T-cell (primary cell): Measurements from ENCODE around the gene PRKD1. TPM values are rescaled to one million over a fixed set of nuclear protein-coding genes. Genes with fewer than 3 reads are reported as not detected.

Experiments used
- ATAC-seq, 4 experiments: fragments of 200-7000 bp in 3 of 4; fragments of 150-1000 bp in 1 of 4; cut with Tn5 transposase; replicated peaks in 1 of 4; 1 replicate in 3 of 4; 2 replicates in 1 of 4; pipeline ENCODE4 v1.10.0; 2021; ENCODE audit warnings: moderate library complexity in 3 of 4, mild to moderate bottlenecking in 2 of 4, moderate number of reproducible peaks in 1 of 4
- CTCF ChIA-PET, 2 donors: fragments of 300-600 bp; sonication (Branson Sonifier 250); formaldehyde crosslinking; loops; one replicate each; lab custom pipeline; 2022; ENCODE audit warnings: antibody characterized with exemption in 2 of 2; lab: Charles Lee
- POLR2A ChIA-PET, 2 donors: fragments of 300-600 bp; sonication (Branson Sonifier 250); formaldehyde crosslinking; loops; one replicate each; lab custom pipeline; 2022; ENCODE audit warnings: antibody characterized with exemption in 2 of 2; lab: Charles Lee
- DNase-seq, 35 experiments: peaks; one replicate each; pipeline versions ENCODE4 v3.0.0 to v3.0.0-alpha.2; 2013 to 2023
- H3K27ac ChIP-seq: one replicate; pipeline ENCODE4 v1.5.1; 2013; ENCODE audit warnings: low read length
- H3K27me3 ChIP-seq, 2 experiments: replicated peaks in 1 of 2; 1 replicate in 1 of 2; 2 replicates in 1 of 2; pipeline versions ENCODE4 v1.6.1 to v1.7.0; 2013; ENCODE audit warnings: low read length in 1 of 2, mixed read lengths in 1 of 2; ENCODE audit not compliant: control insufficient read depth in 2 of 2, insufficient read depth in 2 of 2; ENCODE audit errors: extremely low read depth in 1 of 2
- H3K36me3 ChIP-seq, 2 donors: 1 replicate in 1 of 2; 2 replicates in 1 of 2; pipeline versions ENCODE4 v1.6.1 to v1.7.0; 2013; ENCODE audit warnings: low read length in 1 of 2; ENCODE audit not compliant: control insufficient read depth in 2 of 2, insufficient read depth in 1 of 2; ENCODE audit errors: extremely low read depth in 1 of 2
- H3K4me1 ChIP-seq, 2 experiments: 1 replicate in 1 of 2; 2 replicates in 1 of 2; pipeline versions ENCODE4 v1.6.1 to v1.7.0; 2013; ENCODE audit warnings: low read length in 2 of 2, mixed read lengths in 1 of 2; ENCODE audit not compliant: insufficient read depth in 2 of 2, control insufficient read depth in 1 of 2; ENCODE audit errors: extremely low read depth in 1 of 2
- H3K4me3 ChIP-seq, 2 donors: 1 replicate in 1 of 2; 2 replicates in 1 of 2; pipeline versions ENCODE4 v1.5.1 to v1.7.0; 2013; ENCODE audit warnings: mild to moderate bottlenecking in 2 of 2, low read length in 1 of 2, moderate library complexity in 1 of 2; ENCODE audit not compliant: control insufficient read depth in 1 of 2; ENCODE audit errors: extremely low read depth in 1 of 2
- H3K9me3 ChIP-seq: 2 replicates; pipeline ENCODE4 v1.7.0; 2013
- H3K27ac Mint-ChIP-seq, 2 donors: one replicate each; pipeline ENCODE4 v1.8.0; 2020 to 2021; ENCODE audit warnings: mild to moderate bottlenecking in 2 of 2, mixed read lengths in 2 of 2
- H3K27me3 Mint-ChIP-seq, 2 donors: one replicate each; pipeline ENCODE4 v1.8.0; 2021 to 2022; ENCODE audit warnings: mixed read lengths in 2 of 2
- H3K36me3 Mint-ChIP-seq: one replicate; pipeline ENCODE4 v1.8.0; 2021; ENCODE audit warnings: mixed read lengths
- H3K4me1 Mint-ChIP-seq, 3 donors: one replicate each; pipeline ENCODE4 v1.8.0; 2020 to 2022; ENCODE audit warnings: mixed read lengths in 3 of 3, mild to moderate bottlenecking in 1 of 3
- H3K4me3 Mint-ChIP-seq, 3 donors: one replicate each; pipeline ENCODE4 v1.8.0; 2020 to 2022; ENCODE audit warnings: mild to moderate bottlenecking in 3 of 3, mixed read lengths in 3 of 3, moderate library complexity in 3 of 3
- H3K9me3 Mint-ChIP-seq, 3 donors: one replicate each; pipeline ENCODE4 v1.8.0; 2020 to 2022; ENCODE audit warnings: mixed read lengths in 3 of 3
- WGBS: methylation state at CpG from one replicate; pipeline ENCODE4 v1.1.5; 2013; ENCODE audit warnings: missing lambda C conversion rate; ENCODE audit not compliant: insufficient coverage; 5-methylcytosine and 5-hydroxymethylcytosine counted together
- total RNA-seq, 35 experiments: library from RNA in 6 of 35; stranded (reverse) in 6 of 35; fragments of 120-200 nt in 1 of 35; gene quantifications; one replicate each; pipeline versions ENCODE4 v1.2.1 to v1.2.4 and lab custom pipeline; 2013 to 2026

PRKD1 gene
- total RNA-seq, 5 donors from 2014 or later (not counting 1 experiment from before 2014, with no cell fraction given) = 0.28 to 0.43 TPM; not detected in 3

GRCh38 chr14:29584992-29585391 lies 342.7 kb downstream of the PRKD1 start:
- H3K9me3 ChIP-seq = no peaks in the 10 kb centered on the region
- no peaks in the 10 kb centered on the region for H3K27me3 ChIP-seq
- no peak overlapping the region for H3K27ac ChIP-seq
- DNase-seq = no peak
- ChIA-PET CTCF (no interaction called here), POLR2A (no interaction called here)
- H3K4me1 Mint-ChIP-seq = no peaks in the 10 kb centered on the region
- H3K4me1 ChIP-seq = no peaks in the 10 kb centered on the region
- no peak overlapping the region for H3K27ac Mint-ChIP-seq
- H3K27me3 Mint-ChIP-seq = no peaks in the 10 kb centered on the region
- H3K4me3 ChIP-seq = no peak overlapping the region
- H3K9me3 Mint-ChIP-seq = peaks cover 5 to 22% (median 8%) of the 10 kb centered on the region in 3 donors
- no peaks in the 10 kb centered on the region for H3K36me3 ChIP-seq
- H3K4me3 Mint-ChIP-seq = no peak overlapping the region
- H3K36me3 Mint-ChIP-seq = no peaks in the 10 kb centered on the region
- 64% methylated on average over 4 of the region's 8 CpGs for WGBS
- no peak for ATAC-seq

DNA sequence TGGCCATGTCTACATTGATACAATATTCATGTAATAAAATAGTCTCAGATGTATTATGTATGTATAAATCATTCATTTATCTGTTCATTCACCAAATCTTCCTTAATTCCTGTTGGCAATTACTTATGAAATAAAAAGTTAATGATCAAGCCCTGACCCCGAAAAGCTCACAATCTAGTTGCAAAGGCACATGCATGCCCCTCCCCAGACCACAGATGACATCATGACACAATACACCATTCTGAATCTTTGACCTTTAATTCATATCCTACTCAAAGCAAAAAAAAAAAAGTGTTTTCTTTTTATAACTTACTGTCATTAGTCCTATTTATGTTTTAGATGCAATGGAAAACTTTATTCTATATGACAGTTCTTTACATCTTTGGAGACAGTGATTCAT lies 346.9 kb downstream of the PRKD1 start:
- peaks cover 5 to 22% (median 9%) of the 10 kb centered on the region in 3 donors for H3K9me3 Mint-ChIP-seq
- Histone ChIP-seq H3K27me3 (no peaks in the 10 kb centered on the region), H3K4me3 (no peak overlapping the region), H3K27ac (no peak overlapping the region), H3K9me3 (no peaks in the 10 kb centered on the region), H3K36me3 (no peaks in the 10 kb centered on the region), H3K4me1 (no peaks in the 10 kb centered on the region)
- 60% methylated on average over 1 of the region's 1 CpG for WGBS
- ATAC-seq (no peak), DNase-seq (no peak)
- H3K4me1 Mint-ChIP-seq = no peaks in the 10 kb centered on the region
- CTCF ChIA-PET = interaction anchor here in 1 of 2 donors (0.6 kb wide), 1 partner anchor 27 kb away, joined by 6 read pairs; no protein-coding TSS in a partner anchor
- H3K4me3 Mint-ChIP-seq = no peak overlapping the region
- POLR2A ChIA-PET = no interaction called here
- no peaks in the 10 kb centered on the region for H3K27me3 Mint-ChIP-seq
- H3K27ac Mint-ChIP-seq = no peak overlapping the region
- H3K36me3 Mint-ChIP-seq = no peaks in the 10 kb centered on the region

GRCh38 chr14:29579838-29580237 lies 347.8 kb downstream of the PRKD1 start:
- Histone ChIP-seq H3K27me3 (no peaks in the 10 kb centered on the region), H3K4me1 (no peaks in the 10 kb centered on the region), H3K27ac (no peak overlapping the region), H3K4me3 (no peak overlapping the region), H3K9me3 (no peaks in the 10 kb centered on the region), H3K36me3 (no peaks in the 10 kb centered on the region)
- no peaks in the 10 kb centered on the region for H3K36me3 Mint-ChIP-seq
- H3K4me1 Mint-ChIP-seq = no peaks in the 10 kb centered on the region
- ATAC-seq (no peak), DNase-seq (no peak)
- 43% methylated on average over 1 of the region's 3 CpGs for WGBS
- ChIA-PET POLR2A (no interaction called here), CTCF (no interaction called here)
- H3K9me3 Mint-ChIP-seq = peaks cover 1 to 18% (median 9%) of the 10 kb centered on the region in 3 donors
- H3K4me3 Mint-ChIP-seq = no peak overlapping the region
- H3K27ac Mint-ChIP-seq = no peak overlapping the region
- H3K27me3 Mint-ChIP-seq = no peaks in the 10 kb centered on the region

DNA sequence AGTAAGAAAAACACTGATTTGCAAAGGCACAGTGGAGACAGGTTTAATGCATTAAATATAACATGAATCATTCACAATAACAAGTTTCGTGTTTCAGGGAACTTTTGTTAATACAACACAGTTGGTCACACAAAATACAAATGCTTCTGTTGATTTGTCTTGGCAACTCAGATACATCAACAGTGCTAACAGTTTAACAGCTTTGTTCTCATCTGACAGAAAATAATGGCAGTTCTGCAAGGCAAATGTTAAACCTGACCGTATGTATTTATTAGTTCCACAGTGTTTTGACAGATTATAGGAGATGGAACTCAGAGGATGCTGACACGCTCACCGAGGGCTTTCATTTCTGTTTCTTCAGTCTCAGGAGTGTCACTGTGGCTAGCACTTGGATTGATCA lies 350.7 kb downstream of the PRKD1 start:
- DNase-seq = no peak
- Mint-ChIP-seq H3K27me3 (no peaks in the 10 kb centered on the region), H3K36me3 (no peaks in the 10 kb centered on the region), H3K9me3 (peaks cover 6 to 30% (median 12%) of the 10 kb centered on the region in 3 donors), H3K4me1 (no peaks in the 10 kb centered on the region), H3K27ac (no peak overlapping the region), H3K4me3 (no peak overlapping the region)
- Histone ChIP-seq H3K27ac (no peak overlapping the region), H3K36me3 (no peaks in the 10 kb centered on the region), H3K4me1 (no peaks in the 10 kb centered on the region), H3K4me3 (no peak overlapping the region), H3K27me3 (no peaks in the 10 kb centered on the region), H3K9me3 (no peaks in the 10 kb centered on the region)
- POLR2A ChIA-PET = no interaction called here
- no CpG with 5 or more reads among the region's 4 CpGs for WGBS
- no peak for ATAC-seq
- CTCF ChIA-PET = no interaction called here

GRCh38 chr14:29569194-29569593 lies 358.5 kb downstream of the PRKD1 start:
- H3K27me3 ChIP-seq = no peaks in the 10 kb centered on the region
- no peaks in the 10 kb centered on the region for H3K4me1 ChIP-seq
- no CpG with 5 or more reads among the region's 2 CpGs for WGBS
- DNase-seq = no peak
- no peak overlapping the region for H3K4me3 Mint-ChIP-seq
- peaks cover 2% of the 10 kb centered on the region for H3K9me3 ChIP-seq
- H3K36me3 ChIP-seq = no peaks in the 10 kb centered on the region
- H3K27me3 Mint-ChIP-seq = no peaks in the 10 kb centered on the region
- no peak overlapping the region for H3K4me3 ChIP-seq
- ChIA-PET POLR2A (no interaction called here), CTCF (no interaction called here)
- H3K27ac Mint-ChIP-seq = no peak overlapping the region
- H3K9me3 Mint-ChIP-seq = peaks cover 27 to 48% (median 43%) of the 10 kb centered on the region in 3 donors
- no peaks in the 10 kb centered on the region for H3K36me3 Mint-ChIP-seq
- ATAC-seq = no peak
- no peaks in the 10 kb centered on the region for H3K4me1 Mint-ChIP-seq
- no peak overlapping the region for H3K27ac ChIP-seq

DNA sequence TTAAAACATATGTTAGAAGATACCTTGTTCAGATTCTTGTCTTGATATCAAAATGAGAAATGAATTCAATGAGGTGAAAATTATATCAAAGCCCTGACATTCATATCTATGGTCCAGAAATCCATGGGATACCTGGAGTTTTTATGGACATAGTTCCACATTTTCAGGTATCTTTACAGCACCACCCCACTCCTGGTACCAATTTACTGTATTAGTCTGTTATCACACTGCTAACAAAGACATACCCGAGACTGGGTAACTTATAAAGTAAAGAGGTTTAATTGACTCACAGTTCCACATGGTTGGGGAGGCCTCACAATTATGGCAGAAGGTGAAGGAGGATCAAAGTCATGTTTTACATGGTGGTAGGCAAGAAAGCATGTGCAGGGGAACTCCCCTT lies 361.5 kb downstream of the PRKD1 start:
- H3K9me3 Mint-ChIP-seq = peaks cover 15 to 38% (median 29%) of the 10 kb centered on the region in 3 donors
- no CpG with 5 or more reads among the region's 1 CpG for WGBS
- ChIA-PET POLR2A (no interaction called here), CTCF (no interaction called here)
- Histone ChIP-seq H3K4me1 (no peaks in the 10 kb centered on the region), H3K4me3 (no peak overlapping the region), H3K27me3 (no peaks in the 10 kb centered on the region), H3K9me3 (peaks cover 2% of the 10 kb centered on the region), H3K27ac (no peak overlapping the region), H3K36me3 (no peaks in the 10 kb centered on the region)
- no peak overlapping the region for H3K27ac Mint-ChIP-seq
- no peak for DNase-seq
- no peaks in the 10 kb centered on the region for H3K4me1 Mint-ChIP-seq
- H3K36me3 Mint-ChIP-seq = no peaks in the 10 kb centered on the region
- no peaks in the 10 kb centered on the region for H3K27me3 Mint-ChIP-seq
- H3K4me3 Mint-ChIP-seq = no peak overlapping the region
- no peak for ATAC-seq

GRCh38 chr14:29558516-29558915 lies 369.1 kb downstream of the PRKD1 start:
- ATAC-seq (no peak), DNase-seq (no peak)
- Histone ChIP-seq H3K4me1 (no peaks in the 10 kb centered on the region), H3K9me3 (no peaks in the 10 kb centered on the region), H3K4me3 (no peak overlapping the region), H3K27me3 (no peaks in the 10 kb centered on the region), H3K36me3 (no peaks in the 10 kb centered on the region), H3K27ac (no peak overlapping the region)
- no peaks in the 10 kb centered on the region for H3K4me1 Mint-ChIP-seq
- CTCF ChIA-PET = no interaction called here
- H3K36me3 Mint-ChIP-seq = no peaks in the 10 kb centered on the region
- H3K27ac Mint-ChIP-seq = no peak overlapping the region
- no CpG with 5 or more reads among the region's 4 CpGs for WGBS
- no peak overlapping the region for H3K4me3 Mint-ChIP-seq
- POLR2A ChIA-PET = no interaction called here
- H3K27me3 Mint-ChIP-seq = no peaks in the 10 kb centered on the region
- peaks cover 5 to 13% (median 9%) of the 10 kb centered on the region in 3 donors for H3K9me3 Mint-ChIP-seq
